AG04450 (cell line): ENCODE data around the gene SPATS2L. TPM values are rescaled to one million over a fixed set of nuclear protein-coding genes. Genes with fewer than 3 reads are reported as not detected.

ENCODE experiments used
- CTCF ChIA-PET: fragments of 300-600, 350-600 bp; formaldehyde crosslinking; extraction: SDS; loops from one replicate; lab custom pipeline; 2022; ENCODE audit warnings: antibody characterized with exemption, inconsistent platforms; lab: Charles Lee
- POLR2A ChIA-PET: fragments of 350-600 bp; formaldehyde crosslinking; extraction: SDS; loops from one replicate; lab custom pipeline; 2021; ENCODE audit warnings: antibody characterized with exemption, inconsistent platforms; lab: Yijun Ruan, JAX
- DNase-seq: peaks from one replicate; pipeline ENCODE4 v3.0.0-alpha.2; 2011; ENCODE audit warnings: low read depth, low spot score
- H3K27ac ChIP-seq: one replicate; pipeline ENCODE4 v1.5.1; 2012; ENCODE audit warnings: low read depth, low read length, control low read depth
- H3K27me3 ChIP-seq: one replicate; pipeline ENCODE4 v1.6.0; 2012; ENCODE audit warnings: low read length; ENCODE audit not compliant: control insufficient read depth, insufficient read depth
- H3K4me3 ChIP-seq: 2 replicates; pipeline ENCODE4 v1.5.1; 2011; ENCODE audit warnings: mild to moderate bottlenecking, low read depth, low read length, control low read depth
- H3K9me3 ChIP-seq: 2 replicates; pipeline ENCODE4 v1.5.1; 2012; ENCODE audit warnings: low read length; ENCODE audit not compliant: control insufficient read depth, insufficient read depth
- polyA plus RNA-seq: library from polyadenylated mRNA; depleted of rRNA; stranded (reverse); fragments of >200 nt; gene quantifications from 2 replicates; pipeline ENCODE4 v1.2.3, GENCODE V29; 2011
- TF ChIP-seq, protein P1 (sequence below): IDR thresholded peaks from 2 replicates; pipeline ENCODE4 v1.5.1; 2011; ENCODE audit warnings: low read depth, low read length, control low read depth, inconsistent platforms

SPATS2L gene
- polyA plus RNA-seq, 1 experiment = 361 TPM

DNA sequence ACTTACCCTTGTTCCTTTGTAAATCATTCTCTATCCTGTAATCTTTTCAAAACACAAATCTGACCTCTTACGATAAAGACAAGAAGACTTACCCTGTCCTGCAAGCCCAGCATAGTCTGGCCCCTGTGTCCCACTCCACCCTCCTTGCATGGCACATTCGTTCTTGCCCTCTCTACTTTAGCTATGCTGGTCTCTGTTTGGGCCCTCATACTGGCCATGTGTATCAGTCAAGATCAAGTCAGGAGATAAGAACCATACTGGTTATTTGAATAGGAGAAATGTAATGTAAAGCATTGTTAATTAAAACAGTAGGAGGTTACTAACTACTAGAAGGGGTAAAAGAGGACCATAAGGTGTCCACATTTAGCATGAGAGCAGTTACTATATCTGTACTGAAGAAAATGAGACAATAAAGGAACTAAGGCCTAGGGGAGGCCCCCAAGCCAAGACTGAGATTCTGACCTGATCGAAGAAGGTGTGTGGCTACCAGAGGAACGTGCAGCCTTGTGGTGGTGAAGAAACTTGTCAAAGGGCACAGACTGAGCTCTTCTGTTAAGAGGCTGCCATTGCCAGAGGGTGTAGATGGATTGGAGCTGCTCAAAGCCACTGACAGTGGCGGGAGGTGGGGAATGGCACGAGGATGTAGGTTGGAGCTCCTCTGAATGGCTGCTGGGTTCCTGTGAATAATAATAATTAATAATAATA lies 122.6 kb downstream of the SPATS2L start:
- ChIA-PET CTCF (no interaction called here), POLR2A (no interaction called here)
- Histone ChIP-seq H3K27me3 (no peaks in the 10 kb centered on the region), H3K27ac (no peak overlapping the region), H3K4me3 (no peak overlapping the region), H3K9me3 (no peaks in the 10 kb centered on the region)
- TF ChIP-seq, protein P1, sequence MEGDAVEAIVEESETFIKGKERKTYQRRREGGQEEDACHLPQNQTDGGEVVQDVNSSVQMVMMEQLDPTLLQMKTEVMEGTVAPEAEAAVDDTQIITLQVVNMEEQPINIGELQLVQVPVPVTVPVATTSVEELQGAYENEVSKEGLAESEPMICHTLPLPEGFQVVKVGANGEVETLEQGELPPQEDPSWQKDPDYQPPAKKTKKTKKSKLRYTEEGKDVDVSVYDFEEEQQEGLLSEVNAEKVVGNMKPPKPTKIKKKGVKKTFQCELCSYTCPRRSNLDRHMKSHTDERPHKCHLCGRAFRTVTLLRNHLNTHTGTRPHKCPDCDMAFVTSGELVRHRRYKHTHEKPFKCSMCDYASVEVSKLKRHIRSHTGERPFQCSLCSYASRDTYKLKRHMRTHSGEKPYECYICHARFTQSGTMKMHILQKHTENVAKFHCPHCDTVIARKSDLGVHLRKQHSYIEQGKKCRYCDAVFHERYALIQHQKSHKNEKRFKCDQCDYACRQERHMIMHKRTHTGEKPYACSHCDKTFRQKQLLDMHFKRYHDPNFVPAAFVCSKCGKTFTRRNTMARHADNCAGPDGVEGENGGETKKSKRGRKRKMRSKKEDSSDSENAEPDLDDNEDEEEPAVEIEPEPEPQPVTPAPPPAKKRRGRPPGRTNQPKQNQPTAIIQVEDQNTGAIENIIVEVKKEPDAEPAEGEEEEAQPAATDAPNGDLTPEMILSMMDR = no peak
- no peak for DNase-seq

DNA sequence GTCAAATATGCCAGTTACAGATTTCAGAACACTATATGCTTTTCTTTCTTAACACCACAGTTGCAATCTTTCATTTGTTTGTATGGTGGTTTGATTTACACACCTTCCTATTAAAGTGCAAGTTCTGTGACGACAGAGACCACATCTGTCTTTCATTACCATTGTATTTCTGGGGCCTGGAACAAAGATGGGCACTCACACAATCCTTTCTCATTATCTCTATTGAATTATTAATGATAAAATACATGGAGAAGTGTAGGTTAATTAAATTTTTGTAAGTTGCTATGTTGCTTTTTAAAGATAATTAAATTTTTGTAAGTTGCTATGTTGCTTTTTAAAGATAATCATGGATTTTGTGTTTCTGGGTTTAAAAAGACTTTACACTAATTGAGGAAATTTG lies 123.5 kb downstream of the SPATS2L start:
- Histone ChIP-seq H3K9me3 (no peaks in the 10 kb centered on the region), H3K27me3 (no peaks in the 10 kb centered on the region), H3K4me3 (no peak overlapping the region), H3K27ac (no peak overlapping the region)
- TF ChIP-seq, protein P1 = no peak
- CTCF ChIA-PET = no interaction called here
- POLR2A ChIA-PET = no interaction called here
- no peak for DNase-seq

DNA sequence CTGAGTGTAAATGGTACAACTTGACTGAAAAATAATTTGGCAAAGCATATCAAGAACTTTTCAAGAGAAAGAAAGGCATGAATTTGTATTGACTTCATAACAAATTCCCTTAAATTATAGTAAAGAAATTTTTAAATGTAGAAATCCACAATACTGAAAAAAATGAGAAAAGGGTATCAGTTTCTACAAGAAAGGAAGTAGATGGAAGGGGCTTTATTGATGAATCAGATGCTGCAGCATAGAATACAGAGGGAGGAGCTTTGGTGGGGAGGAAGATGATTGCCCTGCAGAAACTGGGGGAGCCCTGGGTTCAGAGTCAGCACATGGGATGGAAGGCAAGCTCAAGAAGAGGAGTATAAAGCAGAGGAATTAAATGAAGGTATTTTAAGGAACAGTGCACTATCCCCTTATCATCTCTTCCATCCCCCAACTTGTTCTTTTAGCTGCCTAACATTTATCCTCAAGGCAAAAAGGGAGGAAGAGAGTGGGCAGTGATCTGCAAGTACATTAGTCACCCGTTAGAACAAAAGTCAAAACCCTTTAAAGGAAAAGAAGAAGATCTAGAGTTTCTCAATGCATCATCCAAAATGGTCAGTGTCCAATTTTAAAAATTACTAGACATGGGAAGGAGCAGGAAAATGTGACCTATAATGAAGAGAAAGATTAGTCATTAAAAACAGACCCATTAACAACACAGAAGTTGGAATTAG lies 125.7 kb downstream of the SPATS2L start:
- no peak overlapping the region for H3K4me3 ChIP-seq
- H3K27ac ChIP-seq = no peak overlapping the region
- ChIA-PET POLR2A (no interaction called here), CTCF (no interaction called here)
- TF ChIP-seq, protein P1 = no peak
- no peaks in the 10 kb centered on the region for H3K27me3 ChIP-seq
- no peaks in the 10 kb centered on the region for H3K9me3 ChIP-seq
- DNase-seq = no peak

- Histone ChIP-seq H3K4me3 (no peak overlapping the region), H3K27ac (no peak overlapping the region), H3K27me3 (no peaks in the 10 kb centered on the region), H3K9me3 (no peaks in the 10 kb centered on the region)
- ChIA-PET POLR2A (no interaction called here), CTCF (no interaction called here)
- no peak for DNase-seq
- TF ChIP-seq, protein P1 = no peak
Observed at GRCh38 chr2:200435379-200435778, 128.9 kb downstream of the SPATS2L start.

DNA sequence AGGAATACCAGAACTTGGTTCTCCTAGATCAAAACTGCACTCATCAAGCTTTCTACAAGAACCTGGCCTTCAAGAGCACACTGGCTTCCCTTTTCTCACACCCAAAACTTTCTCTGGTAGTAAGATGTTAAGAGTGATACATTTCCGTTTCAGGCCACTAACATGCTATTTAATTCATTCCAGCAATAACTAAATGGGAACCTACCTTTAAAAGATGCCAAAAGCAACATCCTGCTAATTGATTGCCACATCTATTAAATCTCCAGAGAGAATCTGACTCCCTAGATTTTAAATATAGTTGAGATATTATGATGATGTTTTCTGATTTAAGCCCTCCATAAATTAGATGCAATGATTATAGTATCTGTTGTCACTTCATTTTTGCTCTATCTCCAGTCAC lies 131.8 kb downstream of the SPATS2L start:
- Histone ChIP-seq H3K27me3 (no peaks in the 10 kb centered on the region), H3K27ac (no peak overlapping the region), H3K9me3 (no peaks in the 10 kb centered on the region), H3K4me3 (no peak overlapping the region)
- no peak for DNase-seq
- TF ChIP-seq, protein P1 = no peak
- ChIA-PET POLR2A (no interaction called here), CTCF (no interaction called here)
